Measurements from ENCODE around the gene NPEPPS.

Gene NPEPPS

DNA sequence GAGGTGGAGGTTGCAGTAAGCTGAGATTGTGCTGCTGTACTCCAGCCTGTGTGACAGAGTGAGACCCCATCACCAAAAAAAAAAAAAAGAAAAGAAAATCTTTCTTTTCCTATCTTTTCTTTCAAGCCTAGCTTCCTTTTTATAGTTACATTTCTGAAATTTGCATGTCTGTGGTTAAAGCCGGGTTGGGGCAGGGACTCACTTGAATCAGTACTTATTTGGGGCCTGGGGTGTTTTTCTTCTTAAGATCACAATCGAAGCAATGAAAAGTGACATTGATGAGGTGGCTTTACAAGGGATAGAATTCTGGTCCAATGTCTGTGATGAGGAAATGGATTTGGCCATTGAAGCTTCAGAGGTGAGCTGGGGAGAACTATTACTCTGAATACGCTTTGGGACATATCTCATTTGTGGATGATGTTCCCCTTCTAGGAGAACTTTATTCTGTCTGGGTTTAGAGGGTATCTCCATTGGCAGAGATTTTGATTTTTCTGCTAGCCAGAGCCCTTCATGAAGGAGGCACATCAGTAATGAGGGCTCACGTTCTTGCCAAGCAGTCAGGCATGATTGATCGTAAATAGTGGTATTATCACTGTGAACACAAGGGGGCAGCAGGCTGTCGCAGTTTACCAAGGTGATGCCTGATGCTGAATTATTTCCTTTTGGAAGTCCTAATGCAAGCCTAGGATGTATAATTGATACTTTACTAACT lies 133.2 kb downstream of the NPEPPS start:
- peak in 1 of 2 experiments; percentile 25 for DNase-seq (ENCODE audit: low read depth in 2 of 2)

- no peak for DNase-seq (ENCODE audit: low read depth in 2 of 2)
Observed at GRCh38 chr17:47664624-47664941, 133.7 kb downstream of the NPEPPS start.

DNA sequence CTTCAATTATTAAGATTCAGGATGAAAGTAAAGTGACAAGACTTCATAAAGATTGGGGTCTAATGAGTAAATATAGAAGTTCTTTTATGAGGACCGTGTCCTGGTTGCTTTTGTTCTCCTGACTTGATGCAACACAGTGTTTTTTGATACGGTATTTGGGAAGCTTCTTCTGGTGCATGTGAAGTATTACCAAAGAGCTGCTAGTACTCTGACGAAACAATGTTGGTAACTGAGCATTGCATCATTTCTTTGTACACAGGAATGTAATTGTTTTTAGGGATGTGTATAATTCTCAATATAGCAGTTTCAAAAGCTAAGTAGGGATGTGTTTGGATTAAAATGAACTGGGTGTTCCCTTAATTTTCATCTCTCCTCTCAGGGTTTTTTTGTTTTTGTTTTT lies 134.7 kb downstream of the NPEPPS start:
- peak in 1 of 2 experiments; percentile 22 for DNase-seq (ENCODE audit: low read depth in 2 of 2)

- DNase-seq (ENCODE audit: low read depth in 2 of 2) = no peak
Observed at GRCh38 chr17:47669081-47669480, 138.2 kb downstream of the NPEPPS start.

GRCh38 chr17:47670064-47670463 lies 139.2 kb downstream of the NPEPPS start:
- no peak for DNase-seq (ENCODE audit: low read depth in 2 of 2)

Measured in fibroblast of skin of left quadriceps (primary cell).